ENCODE measurements around the gene GAST.
A peak's percentile ranks its signal among the peaks of the same experiment; 100 is the strongest.
"Not testable (repeated sequence)": the region's sequence is repeated elsewhere in the genome, so short reads cannot be mapped to it uniquely, and the experiment has no call there.

Gene GAST
- 0 to 0.15 reads per million in 2 donors for total RNA-seq

DNA sequence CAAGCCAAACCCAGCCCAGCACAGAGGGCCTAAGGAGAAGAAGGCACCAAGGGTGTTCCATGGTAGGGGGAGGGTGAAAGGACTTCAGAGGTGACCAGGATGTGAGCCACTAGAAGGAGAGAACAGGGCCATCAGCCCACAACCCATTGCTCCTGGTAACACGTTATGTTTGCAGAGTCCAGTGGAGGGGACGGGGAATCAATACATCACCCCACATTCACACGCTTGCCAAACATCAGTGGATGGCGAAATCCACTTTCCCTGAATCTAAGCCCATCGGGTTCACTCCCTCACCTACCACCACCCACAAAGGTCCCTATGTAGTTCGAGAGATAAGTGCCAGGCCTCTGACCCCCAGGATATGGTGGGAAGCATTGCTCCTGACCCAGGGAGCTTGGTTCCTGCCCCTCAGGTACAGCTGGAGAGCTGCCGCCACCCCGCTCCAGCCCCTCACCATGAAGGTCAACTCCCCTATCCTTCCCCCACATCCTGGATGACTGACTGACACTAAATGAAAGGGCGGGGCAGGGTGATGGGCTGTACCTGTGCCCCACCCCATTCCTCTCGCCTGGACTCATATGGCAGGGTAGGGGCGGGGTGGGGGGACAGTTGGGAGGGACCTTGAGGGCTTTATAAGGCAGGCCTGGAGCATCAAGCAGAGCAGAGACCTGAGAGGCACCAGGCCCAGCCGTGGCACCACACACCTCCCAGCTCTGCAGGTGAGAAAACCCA lies at the start of gene GAST:
Gene GAST, plus strand, starts transcription at position 663 of the 732 bp plus-strand sequence. CDS start 3,106 bp downstream, outside the sequence.
- no peak for DNase-seq

- no peak for DNase-seq
Measured at GRCh38 chr17:41663451-41664171, 48.5 kb upstream of the GAST start.

- no peak for DNase-seq
Measured at GRCh38 chr17:41664172-41664457, 48.0 kb upstream of the GAST start.

DNA sequence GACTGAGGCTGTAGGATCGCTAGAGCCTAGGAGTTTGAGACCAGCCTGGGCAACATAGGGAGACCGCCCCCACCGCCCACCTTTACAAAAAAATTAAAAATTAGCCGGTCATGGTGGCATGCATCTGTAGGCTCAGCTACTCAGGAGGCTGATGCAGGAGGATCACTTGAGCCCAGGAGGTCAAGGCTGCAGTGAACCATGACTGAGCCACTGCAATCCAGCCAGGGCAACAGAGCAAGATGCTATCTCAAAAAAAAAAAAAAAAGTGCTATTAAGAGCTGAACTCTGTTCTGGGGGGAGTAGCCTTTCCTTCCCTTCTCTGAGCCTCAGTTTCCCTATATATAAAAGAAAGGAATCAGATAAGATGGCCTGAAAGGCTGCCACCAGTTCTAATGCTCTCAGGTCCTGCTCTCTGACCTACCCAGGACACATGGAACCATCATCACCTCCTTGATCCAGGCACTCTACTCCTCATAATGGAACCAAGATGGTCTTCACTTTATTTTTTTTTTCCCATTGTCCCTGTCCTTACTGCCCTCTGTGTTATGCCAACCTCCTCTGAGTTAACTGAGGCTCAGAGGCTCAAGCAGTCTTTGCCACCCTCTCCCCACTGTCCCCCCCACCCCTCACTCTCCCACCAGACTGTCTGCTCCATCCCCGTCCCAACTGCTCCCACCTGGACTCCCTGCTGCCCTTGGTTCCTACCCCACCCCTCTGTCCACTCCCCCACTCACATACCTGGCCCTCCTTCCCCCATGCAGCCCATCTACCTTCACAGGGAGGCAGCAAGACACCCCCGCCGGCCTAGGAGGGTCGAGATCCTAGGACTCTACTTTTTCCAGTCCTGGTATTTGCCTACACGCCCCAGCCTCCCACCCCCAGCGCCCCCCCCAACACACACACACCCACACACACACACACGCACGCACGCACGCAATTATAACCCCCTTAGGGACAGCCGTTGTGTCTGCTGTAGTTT lies 47.3 kb upstream of the GAST start:
- DNase-seq: no peak

DNA sequence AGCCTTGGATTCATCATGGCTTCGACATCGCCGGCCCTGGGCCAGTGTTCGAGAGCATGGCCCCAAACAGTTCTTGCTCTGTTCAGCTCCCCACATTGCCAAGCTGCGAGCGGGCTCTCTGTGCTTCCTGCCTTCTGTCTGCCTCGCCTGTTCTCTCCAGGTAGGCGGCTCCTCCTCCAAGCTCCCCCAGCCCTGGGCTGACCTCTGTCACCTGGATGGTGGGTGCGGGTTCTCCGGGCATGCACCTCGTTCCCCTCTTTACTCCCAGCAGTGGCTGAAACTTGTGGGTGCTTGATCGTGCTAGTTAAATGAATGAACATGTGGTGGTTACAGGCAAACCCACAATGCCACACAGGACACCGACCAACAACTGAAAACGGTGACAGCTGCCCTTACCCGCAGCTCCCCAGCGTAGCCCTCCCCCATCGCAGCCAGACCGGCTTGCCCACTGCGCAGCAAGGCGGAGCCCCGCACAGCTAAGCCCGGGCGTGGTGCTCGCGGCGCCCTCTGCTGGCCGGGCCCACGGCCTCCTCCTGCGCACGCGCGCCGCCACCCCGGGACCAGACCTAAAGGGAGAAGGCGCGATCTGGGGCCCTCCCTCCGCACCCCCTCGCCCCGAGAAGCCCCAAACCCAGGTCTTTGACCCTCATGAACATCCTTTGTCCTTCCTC lies 46.4 kb upstream of the GAST start:
- DNase-seq: peak; percentile 78

DNA sequence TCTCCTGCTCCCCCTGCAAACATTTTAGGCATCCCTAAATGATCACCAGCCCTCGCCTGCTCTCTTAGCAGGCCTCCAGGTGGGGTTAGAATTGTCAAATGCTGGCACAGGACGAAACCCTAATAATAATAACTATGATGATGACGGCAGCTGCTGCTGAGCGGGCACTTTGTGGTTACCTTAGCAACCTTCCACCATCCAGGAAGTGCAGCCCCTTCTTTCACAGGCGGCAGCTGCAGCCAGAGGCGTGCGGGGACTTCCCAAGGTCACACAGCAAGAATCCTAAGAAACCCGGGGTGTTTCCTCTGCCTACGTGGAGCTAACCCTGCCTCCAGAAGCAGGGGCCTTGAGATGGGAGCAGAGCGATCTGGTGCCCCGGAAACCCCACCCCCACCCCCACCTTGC lies 45.9 kb upstream of the GAST start:
- peak; percentile 46 for DNase-seq

DNA sequence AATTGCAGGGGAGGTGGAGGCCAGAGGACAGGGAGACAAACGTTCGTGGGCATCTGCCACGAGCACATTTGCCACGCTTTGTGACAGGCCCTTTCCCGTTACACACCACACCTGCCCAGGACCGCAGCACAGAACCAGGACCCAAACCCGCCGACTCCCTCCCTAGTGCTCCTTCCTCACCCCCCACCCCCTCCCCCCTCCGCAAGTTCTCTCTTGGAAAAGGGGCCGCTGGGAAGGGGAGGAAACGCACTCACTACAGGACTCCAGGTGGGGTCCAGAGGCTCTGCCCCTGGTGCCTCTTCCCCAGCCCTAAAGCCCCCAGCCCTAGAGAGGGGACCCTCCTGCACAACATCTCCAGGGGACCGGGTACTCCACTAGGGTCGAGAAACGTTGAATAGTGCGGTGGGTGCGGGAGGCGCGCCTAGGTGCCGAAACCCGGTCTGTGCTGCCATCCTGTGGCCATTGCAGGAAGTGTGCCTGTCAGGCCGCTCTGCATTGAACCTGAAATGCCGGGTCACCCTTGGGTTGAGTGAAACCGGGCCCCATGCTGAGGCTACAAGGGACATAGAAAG lies 45.3 kb upstream of the GAST start:
- peak; percentile 40 for DNase-seq

DNA sequence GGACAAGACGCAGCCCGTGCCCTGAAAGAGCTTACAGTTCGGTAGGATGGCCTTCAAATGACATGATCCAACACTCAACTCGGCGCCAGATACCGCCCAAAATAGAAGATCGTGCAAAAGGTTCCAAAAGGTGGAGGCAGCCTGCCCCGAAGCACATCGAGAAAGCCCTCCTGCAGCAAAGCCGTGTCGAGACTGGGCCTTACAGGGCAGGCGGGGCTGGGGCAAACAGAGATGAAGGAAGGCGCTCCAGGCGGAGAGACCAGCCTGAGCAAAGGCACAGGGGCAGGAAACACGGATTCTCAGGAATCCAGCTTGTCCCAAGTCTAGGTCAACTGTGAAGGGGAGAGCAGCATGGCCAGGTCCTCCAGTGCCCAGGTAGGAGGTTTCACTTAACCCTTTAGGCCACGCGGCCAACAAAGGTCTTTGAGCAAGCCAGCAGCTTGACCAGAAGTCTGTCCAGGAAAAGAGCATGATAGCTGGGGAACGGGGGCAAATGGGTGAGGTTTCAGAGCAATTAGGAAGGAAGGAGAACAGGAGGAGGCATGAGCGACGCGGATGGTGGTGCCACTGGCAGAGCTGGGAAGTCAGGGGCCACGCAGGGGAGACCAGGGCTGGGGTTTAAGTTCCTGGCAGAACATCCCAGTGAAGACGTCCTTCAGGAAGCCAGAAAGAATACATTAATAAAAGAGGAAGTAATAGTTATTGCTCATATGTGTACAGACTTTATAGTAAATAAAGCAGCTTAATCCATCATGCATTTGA lies 44.7 kb upstream of the GAST start:
- no peak for DNase-seq

DNA sequence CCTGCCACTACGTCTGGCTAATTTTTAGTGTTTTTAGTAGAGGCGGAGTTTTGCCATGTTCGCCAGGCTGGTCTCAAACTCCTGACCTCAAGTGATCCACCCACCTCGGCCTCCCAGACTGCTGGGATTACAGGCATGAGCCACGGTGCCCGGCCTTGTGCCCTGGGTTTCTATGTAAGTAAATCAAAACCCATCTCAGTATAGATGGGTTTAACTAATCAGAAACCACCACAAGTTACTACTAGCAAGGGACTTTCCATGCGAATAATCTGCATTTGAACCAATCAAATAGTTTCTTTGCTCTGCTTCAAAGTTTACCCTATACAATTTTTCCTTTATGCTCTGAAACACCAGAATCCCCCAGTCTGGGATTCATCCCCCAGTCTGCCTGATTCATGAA lies 40.0 kb upstream of the GAST start:
- DNase-seq: no peak

DNA sequence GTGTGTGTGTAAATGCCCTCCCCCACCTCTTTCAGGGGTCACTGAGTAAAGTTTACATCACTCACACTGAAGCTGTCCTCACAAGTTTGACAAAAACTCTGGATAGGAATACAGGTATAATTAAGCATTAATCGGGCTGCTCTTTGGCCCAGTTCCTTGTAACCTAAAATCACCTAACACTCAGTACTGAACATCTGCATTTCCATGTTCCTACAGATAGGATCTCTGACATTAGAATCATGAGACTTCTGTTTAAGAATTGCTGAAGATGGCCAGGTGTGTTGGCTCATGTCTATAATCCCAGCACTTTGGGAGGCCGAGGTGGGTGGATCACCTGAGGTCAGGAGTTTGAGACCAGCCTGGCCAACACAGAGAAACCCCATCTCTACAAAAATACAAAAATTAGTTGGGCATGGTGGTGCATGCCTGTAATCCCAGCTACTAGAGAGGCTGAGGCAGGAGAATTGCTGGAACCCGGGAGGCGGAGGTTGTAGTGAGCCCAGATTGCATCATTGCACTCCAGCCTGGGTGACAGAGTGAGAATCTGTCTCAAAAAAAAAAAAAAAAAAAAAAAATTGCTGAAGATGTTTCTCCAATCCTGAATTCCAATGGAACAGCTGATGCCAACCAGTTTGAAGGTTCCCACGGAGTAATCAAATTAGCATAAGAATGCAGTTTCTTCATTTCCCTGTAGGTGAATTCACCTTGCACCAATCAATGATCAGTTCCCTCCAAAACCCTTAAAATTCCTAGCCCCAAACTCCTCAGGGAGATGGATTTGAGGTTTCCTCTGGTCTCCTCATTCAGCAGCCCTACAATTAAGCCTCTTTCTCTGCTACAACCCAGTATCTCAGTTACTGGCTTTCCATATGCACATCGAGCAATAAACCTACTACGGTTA lies 36.7 kb upstream of the GAST start:
- not testable (repeated sequence) for DNase-seq

DNA sequence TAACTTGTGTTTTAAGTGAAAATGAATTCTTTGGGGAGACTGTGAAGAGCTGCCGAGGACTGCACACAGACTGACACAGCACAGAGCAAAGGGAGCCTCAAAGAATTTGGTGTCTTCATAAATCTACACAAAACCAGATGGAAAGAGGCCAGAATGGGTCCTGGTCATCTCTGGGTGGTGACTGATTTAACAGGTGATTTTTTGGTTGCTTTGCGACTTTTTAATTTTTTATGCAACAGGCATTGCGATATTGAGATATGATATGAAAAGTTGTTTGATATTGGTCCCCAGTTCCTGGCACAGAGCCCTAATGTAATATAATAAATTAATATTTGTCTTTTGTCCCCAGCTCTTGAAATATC lies 36.1 kb upstream of the GAST start:
- DNase-seq: no peak

DNA sequence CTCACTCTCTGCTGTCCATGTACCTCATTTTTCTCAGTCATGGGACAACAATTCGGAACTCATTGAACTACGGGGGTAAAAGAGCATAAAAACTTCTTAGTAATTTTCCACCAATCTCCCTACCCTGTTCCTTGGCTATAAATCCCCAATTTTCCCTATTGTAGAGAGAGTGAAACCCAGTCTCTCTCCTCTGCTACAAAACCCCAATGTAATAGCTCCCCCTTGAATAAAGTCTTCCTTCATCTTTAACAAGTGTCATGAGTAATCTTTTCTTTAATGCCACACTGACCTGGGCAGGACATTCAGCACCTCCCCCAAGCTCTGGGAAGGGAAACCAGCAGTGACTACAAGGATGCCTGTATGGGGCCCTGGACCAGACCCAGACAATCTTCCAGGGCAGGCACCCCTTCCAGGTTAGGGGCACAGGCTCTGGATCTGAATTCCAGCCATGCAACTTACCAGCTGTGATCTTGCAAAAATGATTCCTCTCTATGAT lies 33.7 kb upstream of the GAST start:
- DNase-seq: no peak

- no peak for DNase-seq
Measured at GRCh38 chr17:41678907-41679739, 33.0 kb upstream of the GAST start.

DNA sequence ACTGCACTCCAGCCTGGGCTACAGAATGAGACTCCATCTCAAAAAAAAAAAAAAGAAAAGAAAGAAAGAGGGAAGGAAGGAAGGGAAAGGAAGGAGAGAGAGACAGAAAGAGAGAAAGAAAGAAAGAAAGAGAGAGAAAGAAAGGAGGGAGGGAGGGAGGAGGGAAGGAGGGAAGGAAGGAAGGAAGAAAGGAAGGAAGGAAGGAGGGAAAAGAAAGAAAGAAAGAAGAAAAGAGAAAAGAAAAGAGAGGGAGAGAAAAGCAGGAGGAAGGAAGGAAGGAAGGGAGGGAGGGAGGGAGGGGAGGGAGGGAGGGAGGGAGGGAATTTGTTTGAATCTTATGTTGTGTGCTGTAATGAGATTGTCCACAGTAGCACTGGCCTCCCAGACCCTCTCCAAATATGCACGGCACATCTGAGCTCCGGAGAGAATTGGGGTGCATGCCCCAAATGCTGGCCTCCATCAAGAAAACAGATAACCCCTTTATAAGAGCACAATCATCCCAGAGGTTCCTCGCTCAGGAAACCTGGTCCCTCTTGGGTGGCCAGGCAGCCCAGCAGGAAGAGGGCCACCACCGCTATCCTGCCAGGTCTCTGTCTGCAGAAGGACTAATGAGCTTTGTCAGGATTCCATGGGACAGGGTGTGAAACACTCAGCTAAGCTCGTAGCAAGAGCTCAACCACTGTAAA lies 32.2 kb upstream of the GAST start:
- no peak for DNase-seq

GRCh38 chr17:41680426-41681040 lies 31.6 kb upstream of the GAST start:
- no peak for DNase-seq

- no peak for DNase-seq
Measured at GRCh38 chr17:41681776-41682175, 30.4 kb upstream of the GAST start.

- DNase-seq: no peak
Measured at GRCh38 chr17:41682631-41683030, 29.5 kb upstream of the GAST start.

DNA sequence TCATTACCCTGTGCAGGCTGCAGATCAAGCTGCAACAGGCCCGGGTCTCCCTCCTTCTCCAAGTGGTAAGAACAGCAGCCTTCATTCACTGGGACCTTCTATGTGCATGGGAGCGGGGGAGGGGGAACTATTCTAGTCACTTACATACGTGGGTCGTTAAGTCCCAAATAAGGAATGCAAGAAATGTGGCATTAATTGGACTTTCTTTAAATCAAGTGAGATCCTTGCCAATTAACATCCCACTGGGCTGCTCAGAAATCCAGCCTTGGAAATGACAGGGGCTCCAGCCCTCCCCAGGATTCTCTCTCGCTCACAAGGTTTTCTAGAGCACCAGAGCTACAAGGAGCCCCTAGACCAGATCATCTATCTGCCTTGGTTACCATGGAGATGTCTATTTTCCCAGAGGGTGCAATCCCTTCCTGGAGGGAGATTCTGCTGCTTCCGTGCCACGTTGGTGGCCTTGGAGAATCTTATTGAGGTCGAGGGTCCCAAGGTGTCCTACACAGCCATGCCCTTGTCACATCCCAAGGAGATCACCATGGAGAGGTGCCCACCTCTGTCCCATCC lies 28.6 kb upstream of the GAST start:
- DNase-seq: no peak

Measured in activated gamma-delta T cell (primary cell).